NT2/D1 (cell line): ENCODE measurements around the gene RPF1.

Experiments used
- DNase-seq: peaks from one replicate; pipeline ENCODE4 v3.0.0-alpha.2; 2011; ENCODE audit warnings: low read depth, low spot score
- H3K27me3 ChIP-seq: 2 replicates; pipeline ENCODE4 v1.6.0; 2011; ENCODE audit warnings: mild to moderate bottlenecking; ENCODE audit not compliant: insufficient read length, insufficient read depth
- H3K36me3 ChIP-seq: 2 replicates; pipeline ENCODE4 v1.6.1; 2011; ENCODE audit warnings: mild to moderate bottlenecking, low read length, mixed read lengths; ENCODE audit not compliant: insufficient read depth, insufficient read length
- H3K4me1 ChIP-seq: 2 replicates; pipeline ENCODE4 v1.5.1; 2011; ENCODE audit not compliant: insufficient read depth, insufficient read length
- H3K4me3 ChIP-seq: 2 replicates; pipeline ENCODE4 v1.5.1; 2011; ENCODE audit warnings: low read depth; ENCODE audit not compliant: insufficient read length
- H3K9ac ChIP-seq: 2 replicates; pipeline ENCODE4 v1.6.0; 2011; ENCODE audit warnings: low read depth; ENCODE audit not compliant: insufficient read length
- H3K9me3 ChIP-seq: 2 replicates; pipeline ENCODE4 v1.5.1; 2011; ENCODE audit warnings: mild to moderate bottlenecking, low read length; ENCODE audit not compliant: insufficient read depth
- SUZ12 ChIP-seq: IDR thresholded peaks from 2 replicates; pipeline ENCODE4 v1.6.1; 2011; ENCODE audit not compliant: insufficient read length, insufficient read depth; ENCODE audit errors: extremely low read depth
- YY1 ChIP-seq: IDR thresholded peaks from 2 replicates; pipeline ENCODE4 v1.6.1; 2011; ENCODE audit not compliant: insufficient read length, insufficient read depth
- ZNF274 ChIP-seq: IDR thresholded peaks from 2 replicates; pipeline ENCODE4 v1.6.1; 2011; ENCODE audit warnings: mild to moderate bottlenecking, low read depth, low read length

The RPF1 gene

GRCh38 chr1:84540759-84541158 lies 61.7 kb downstream of the RPF1 start:
- Histone ChIP-seq H3K4me3 (no peak overlapping the region), H3K9ac (no peak overlapping the region), H3K36me3 (no peaks in the 10 kb centered on the region), H3K27me3 (no peaks in the 10 kb centered on the region), H3K4me1 (no peaks in the 10 kb centered on the region), H3K9me3 (no peaks in the 10 kb centered on the region)
- DNase-seq = no peak
- TF ChIP-seq SUZ12 = no peak
- no peak for TF ChIP-seq YY1
- TF ChIP-seq ZNF274 = no peak

- Histone ChIP-seq H3K9ac (no peak overlapping the region), H3K4me1 (no peaks in the 10 kb centered on the region), H3K9me3 (no peaks in the 10 kb centered on the region), H3K27me3 (no peaks in the 10 kb centered on the region), H3K4me3 (no peak overlapping the region), H3K36me3 (no peaks in the 10 kb centered on the region)
- no peak for DNase-seq
- TF ChIP-seq ZNF274 (no peak), YY1 (no peak), SUZ12 (no peak)
Measured at GRCh38 chr1:84541679-84542078, 62.6 kb downstream of the RPF1 start.
